ENCODE measurements around the gene HOXA7. TPM values are rescaled to one million over a fixed set of nuclear protein-coding genes. Genes with fewer than 3 reads are reported as not detected.
A peak's percentile ranks its signal among the peaks of the same experiment; 100 is the strongest.

The HOXA7 gene
- total RNA-seq, 1 experiment from 2014 or later = 7.5 TPM

DNA sequence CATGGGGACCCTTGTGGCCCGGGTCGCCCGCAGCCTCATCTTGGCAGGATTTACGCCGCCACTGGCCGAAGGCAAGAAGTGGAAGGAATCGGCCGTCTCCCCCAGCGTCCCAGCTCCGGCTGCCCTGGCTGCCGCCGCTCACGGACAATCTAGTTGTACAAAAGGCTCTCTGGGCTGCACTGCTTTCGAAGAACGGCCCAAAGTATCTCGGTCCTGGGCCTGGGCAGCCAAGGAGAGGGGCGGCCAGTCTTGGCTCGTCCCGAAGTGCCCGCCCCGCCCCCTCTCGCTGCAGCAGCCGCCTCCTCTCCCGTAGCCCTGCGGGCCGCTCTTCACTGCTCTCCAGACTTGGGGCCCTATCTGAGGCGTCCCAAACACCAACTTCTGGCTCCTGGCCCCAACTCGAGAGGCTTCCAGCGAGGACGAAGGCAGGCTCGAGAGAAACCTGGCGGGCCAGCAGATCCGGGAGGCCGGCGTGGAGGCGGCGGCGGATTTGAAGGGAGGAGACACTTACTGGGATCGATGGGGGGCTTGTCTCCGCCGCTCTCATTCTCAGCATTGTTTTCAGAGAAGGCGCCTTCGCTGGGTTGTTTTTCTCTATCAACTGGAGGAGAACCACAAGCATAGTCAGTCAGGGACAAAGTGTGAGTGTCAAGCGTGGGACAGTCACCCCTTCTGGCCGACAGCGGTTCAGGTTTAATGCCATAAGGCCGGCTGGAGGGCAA lies 8.1 kb upstream of the HOXA7 start:
- no peak overlapping the region for H3K9ac ChIP-seq (ENCODE audit: low read length)
- DNase-seq = no peak
- no peaks in the 10 kb centered on the region for H3K27me3 ChIP-seq (ENCODE audit: low read length)
- H3K79me2 ChIP-seq (ENCODE audit: low read length) = no peaks in the 10 kb centered on the region
- H3K36me3 ChIP-seq (ENCODE audit: insufficient read depth, low read length) = no peaks in the 10 kb centered on the region
- peaks cover 18% of the 10 kb centered on the region for H3K4me1 ChIP-seq (ENCODE audit: low read length)
- no peak overlapping the region for H3K4me2 ChIP-seq (ENCODE audit: low read depth, low read length, poor library complexity, severe bottlenecking)
- H2AFZ ChIP-seq (ENCODE audit: low read length) = no peak overlapping the region
- no peaks in the 10 kb centered on the region for H3K9me3 ChIP-seq (ENCODE audit: low read length)
- H4K20me1 ChIP-seq (ENCODE audit: insufficient read depth, low read depth, low read length) = no peaks in the 10 kb centered on the region
- no peaks in the 10 kb centered on the region for H3K9me2 ChIP-seq (replicated peaks; ENCODE audit: insufficient read depth, low read length)
- H3K27ac ChIP-seq (ENCODE audit: low read length) = no peak overlapping the region
- no peak overlapping the region for H3K4me3 ChIP-seq (ENCODE audit: low read length)

DNA sequence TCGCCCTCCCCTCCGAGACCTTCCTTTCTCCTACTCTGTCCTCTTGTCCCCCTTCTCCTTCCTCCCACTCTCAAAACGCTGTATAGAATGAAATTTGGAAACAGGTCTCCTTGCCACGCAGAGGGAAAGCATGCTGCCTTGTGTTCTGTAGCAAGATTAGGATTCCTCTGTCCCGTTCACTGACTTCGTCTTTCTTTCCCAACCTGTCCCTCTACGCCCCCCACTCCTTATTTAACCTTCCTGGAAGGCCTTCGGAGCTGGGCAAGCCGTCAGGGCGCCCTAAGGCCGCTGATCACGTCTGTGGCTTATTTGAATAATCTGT lies 7.5 kb upstream of the HOXA7 start:
- Histone ChIP-seq H3K27ac (ENCODE audit: low read length) (no peak overlapping the region), H3K9me2 (replicated peaks; ENCODE audit: insufficient read depth, low read length) (no peaks in the 10 kb centered on the region), H3K27me3 (ENCODE audit: low read length) (no peaks in the 10 kb centered on the region), H3K36me3 (ENCODE audit: insufficient read depth, low read length) (no peaks in the 10 kb centered on the region), H3K4me2 (ENCODE audit: low read depth, low read length, poor library complexity, severe bottlenecking) (no peak overlapping the region), H2AFZ (ENCODE audit: low read length) (no peak overlapping the region), H3K79me2 (ENCODE audit: low read length) (no peaks in the 10 kb centered on the region), H3K4me3 (ENCODE audit: low read length) (no peak overlapping the region), H3K9me3 (ENCODE audit: low read length) (no peaks in the 10 kb centered on the region), H4K20me1 (ENCODE audit: insufficient read depth, low read depth, low read length) (no peaks in the 10 kb centered on the region), H3K9ac (ENCODE audit: low read length) (no peak overlapping the region), H3K4me1 (ENCODE audit: low read length) (peaks cover 18% of the 10 kb centered on the region)
- no peak for DNase-seq

DNA sequence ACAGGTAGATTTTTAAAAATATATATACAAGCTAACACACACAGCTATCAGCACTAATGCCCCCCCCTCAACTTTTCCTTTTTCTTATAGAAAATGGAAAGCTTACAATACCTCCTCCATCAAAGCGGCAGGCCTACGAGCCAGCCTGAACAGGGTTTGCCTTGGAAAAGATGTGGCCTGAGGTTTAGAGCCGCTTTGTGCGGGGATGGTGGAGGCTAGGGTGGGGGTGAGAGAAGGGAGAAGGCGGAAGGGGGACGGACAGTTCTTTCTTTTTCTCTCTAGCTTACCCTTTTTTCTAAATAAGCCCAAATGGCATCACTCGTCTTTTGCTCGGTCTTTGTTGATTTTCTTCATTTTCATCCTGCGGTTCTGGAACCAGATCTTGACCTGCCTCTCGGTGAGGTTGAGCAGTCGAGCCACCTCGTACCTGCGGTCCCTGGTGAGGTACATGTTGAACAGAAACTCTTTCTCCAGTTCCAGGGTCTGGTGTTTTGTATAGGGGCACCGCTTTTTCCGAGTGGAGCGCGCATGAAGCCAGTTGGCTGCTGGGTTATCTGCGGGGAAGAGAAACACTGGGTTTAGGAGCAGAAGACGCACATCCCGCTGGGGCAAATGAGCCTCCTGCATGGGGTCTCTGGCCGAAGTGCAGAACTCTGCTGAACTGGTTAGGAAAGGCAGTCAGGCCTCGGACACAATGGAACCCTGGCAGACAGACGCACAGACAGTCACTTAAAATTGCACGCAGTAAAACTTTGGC lies 7.0 kb upstream of the HOXA7 start:
- no peaks in the 10 kb centered on the region for H4K20me1 ChIP-seq (ENCODE audit: insufficient read depth, low read depth, low read length)
- no peak overlapping the region for H3K27ac ChIP-seq (ENCODE audit: low read length)
- no peak overlapping the region for H3K4me3 ChIP-seq (ENCODE audit: low read length)
- no peaks in the 10 kb centered on the region for H3K9me3 ChIP-seq (ENCODE audit: low read length)
- H3K4me1 ChIP-seq (ENCODE audit: low read length) = peaks cover 18% of the 10 kb centered on the region
- no peak overlapping the region for H2AFZ ChIP-seq (ENCODE audit: low read length)
- H3K27me3 ChIP-seq (ENCODE audit: low read length) = no peaks in the 10 kb centered on the region
- no peak overlapping the region for H3K4me2 ChIP-seq (ENCODE audit: low read depth, low read length, poor library complexity, severe bottlenecking)
- H3K79me2 ChIP-seq (ENCODE audit: low read length) = no peaks in the 10 kb centered on the region
- H3K9ac ChIP-seq (ENCODE audit: low read length) = no peak overlapping the region
- no peaks in the 10 kb centered on the region for H3K9me2 ChIP-seq (replicated peaks; ENCODE audit: insufficient read depth, low read length)
- no peaks in the 10 kb centered on the region for H3K36me3 ChIP-seq (ENCODE audit: insufficient read depth, low read length)
- no peak for DNase-seq

DNA sequence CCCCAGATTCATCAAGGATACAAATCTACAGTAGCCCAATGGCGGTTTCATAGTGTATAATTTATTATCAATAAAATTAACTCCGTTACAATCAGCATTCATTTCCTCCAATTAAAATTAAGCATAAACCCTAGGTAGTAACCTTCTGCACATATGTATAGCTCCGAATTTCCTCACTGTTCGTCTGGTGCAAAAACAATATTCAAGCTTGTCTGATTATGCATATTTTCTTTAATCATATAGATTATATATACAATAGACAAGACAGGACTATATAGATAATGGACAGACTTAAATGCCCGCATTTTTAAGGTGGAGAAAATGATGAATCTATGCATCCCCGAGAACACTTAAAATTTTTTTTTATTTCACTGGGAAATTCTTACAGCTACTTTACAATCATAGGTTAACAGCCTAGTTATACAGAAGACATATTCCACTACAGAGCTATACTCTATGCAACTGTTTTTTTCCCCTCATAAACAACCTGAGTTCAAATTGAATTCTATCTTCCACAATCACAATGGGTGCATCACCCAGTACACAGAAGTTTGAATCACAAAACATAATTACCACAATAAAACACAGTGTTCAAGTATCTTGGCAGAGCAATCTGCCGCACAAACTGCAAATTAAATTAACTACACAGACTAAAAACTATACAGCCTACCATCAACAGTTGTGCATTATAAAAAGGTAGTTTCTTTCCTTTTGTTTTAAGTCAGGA lies 6.2 kb upstream of the HOXA7 start:
- H3K9me3 ChIP-seq (ENCODE audit: low read length) = no peaks in the 10 kb centered on the region

DNA sequence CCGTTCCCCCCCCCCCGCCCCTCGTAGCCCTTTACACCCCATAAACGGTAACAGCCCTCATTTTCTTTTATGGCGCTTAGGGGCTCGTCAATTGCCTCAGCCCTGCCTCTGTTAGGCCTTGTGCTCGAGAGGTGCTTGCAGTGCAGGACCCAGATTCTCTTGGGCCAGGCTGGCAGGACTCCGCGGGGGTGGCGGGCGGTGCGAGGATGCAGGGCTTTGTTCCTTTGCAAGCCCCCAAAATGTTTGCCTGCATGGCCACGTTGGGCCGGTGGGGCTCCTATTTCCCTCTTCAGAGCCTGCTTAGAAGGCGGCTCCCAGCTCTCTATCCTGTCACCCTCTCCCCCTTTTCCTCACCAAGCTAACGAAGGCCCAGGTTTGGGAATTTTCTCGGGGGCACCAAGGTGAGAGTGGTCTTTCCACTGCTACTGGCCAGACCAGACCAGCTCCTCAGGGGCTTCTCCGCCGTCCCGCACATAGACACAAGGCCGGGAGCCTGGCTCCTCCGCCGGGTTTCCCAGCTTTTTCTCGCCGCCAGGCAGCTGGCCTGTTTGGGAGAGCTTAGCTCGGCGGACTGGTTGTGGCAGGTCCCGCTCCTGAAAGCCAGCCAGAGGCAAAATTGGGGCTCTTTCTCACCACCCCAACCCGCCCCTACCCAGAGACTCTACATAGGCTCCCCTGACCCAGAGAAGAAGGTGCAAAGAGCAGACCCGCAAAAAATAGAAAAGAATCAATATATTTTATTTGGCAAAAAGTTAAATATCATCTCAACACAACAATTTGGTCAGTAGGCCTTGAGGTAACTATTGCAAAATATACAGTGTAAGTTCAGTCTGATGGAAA lies 5.5 kb upstream of the HOXA7 start:
- Histone ChIP-seq H3K4me3 (ENCODE audit: low read length) (peak overlapping the region; percentile 85), H3K27me3 (ENCODE audit: low read length) (no peaks in the 10 kb centered on the region), H3K79me2 (ENCODE audit: low read length) (no peaks in the 10 kb centered on the region), H3K4me1 (ENCODE audit: low read length) (peaks cover 22% of the 10 kb centered on the region), H4K20me1 (ENCODE audit: insufficient read depth, low read depth, low read length) (no peaks in the 10 kb centered on the region), H3K4me2 (ENCODE audit: low read depth, low read length, poor library complexity, severe bottlenecking) (peak overlapping the region; percentile 100), H2AFZ (ENCODE audit: low read length) (peak overlapping the region; percentile 100), H3K9ac (ENCODE audit: low read length) (peak overlapping the region; percentile 74), H3K27ac (ENCODE audit: low read length) (no peak overlapping the region), H3K36me3 (ENCODE audit: insufficient read depth, low read length) (no peaks in the 10 kb centered on the region), H3K9me3 (ENCODE audit: low read length) (no peaks in the 10 kb centered on the region), H3K9me2 (replicated peaks; ENCODE audit: insufficient read depth, low read length) (no peaks in the 10 kb centered on the region)
- peak; percentile 47 for DNase-seq

More for the DNA sequence above, 6.2 kb upstream of the HOXA7 start:
- Histone ChIP-seq H2AFZ (ENCODE audit: low read length) (no peak overlapping the region), H3K27me3 (ENCODE audit: low read length) (no peaks in the 10 kb centered on the region), H4K20me1 (ENCODE audit: insufficient read depth, low read depth, low read length) (no peaks in the 10 kb centered on the region), H3K4me1 (ENCODE audit: low read length) (peaks cover 18% of the 10 kb centered on the region), H3K9ac (ENCODE audit: low read length) (no peak overlapping the region), H3K36me3 (ENCODE audit: insufficient read depth, low read length) (no peaks in the 10 kb centered on the region), H3K9me2 (replicated peaks; ENCODE audit: insufficient read depth, low read length) (no peaks in the 10 kb centered on the region), H3K4me2 (ENCODE audit: low read depth, low read length, poor library complexity, severe bottlenecking) (no peak overlapping the region), H3K27ac (ENCODE audit: low read length) (no peak overlapping the region), H3K4me3 (ENCODE audit: low read length) (no peak overlapping the region), H3K79me2 (ENCODE audit: low read length) (no peaks in the 10 kb centered on the region)
- no peak for DNase-seq

DNA sequence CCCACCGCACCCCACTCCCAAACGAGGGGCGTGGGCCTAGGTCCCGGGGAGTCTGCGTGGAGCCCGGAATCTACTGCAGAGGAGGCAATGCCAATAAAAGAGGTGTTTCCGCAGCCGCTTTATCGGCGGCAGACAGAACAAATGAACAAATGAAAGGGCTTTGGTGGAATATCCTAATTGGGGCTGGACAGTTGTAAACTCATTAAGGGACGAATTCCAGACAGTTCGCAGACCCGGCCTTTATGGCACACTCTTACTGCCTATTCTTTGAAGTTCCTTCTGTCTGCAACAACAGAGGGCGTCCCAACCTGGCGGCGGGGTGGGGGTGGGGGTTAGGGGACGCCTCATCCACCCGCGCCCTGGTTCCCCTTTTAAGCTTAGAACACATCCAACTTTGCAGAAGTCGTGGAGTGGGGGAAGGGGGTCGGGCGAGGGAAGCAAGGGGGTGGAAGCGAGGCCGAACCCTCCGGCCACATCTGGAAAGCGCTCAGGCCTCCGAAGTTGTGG lies 4.8 kb upstream of the HOXA7 start:
- H3K4me3 ChIP-seq (ENCODE audit: low read length) = peak overlapping the region; percentile 85
- no peaks in the 10 kb centered on the region for H4K20me1 ChIP-seq (ENCODE audit: insufficient read depth, low read depth, low read length)
- peaks cover 27% of the 10 kb centered on the region for H3K4me1 ChIP-seq (ENCODE audit: low read length)
- no peaks in the 10 kb centered on the region for H3K36me3 ChIP-seq (ENCODE audit: insufficient read depth, low read length)
- H3K27me3 ChIP-seq (ENCODE audit: low read length) = no peaks in the 10 kb centered on the region
- H3K9me3 ChIP-seq (ENCODE audit: low read length) = no peaks in the 10 kb centered on the region
- no peaks in the 10 kb centered on the region for H3K79me2 ChIP-seq (ENCODE audit: low read length)
- peak overlapping the region; percentile 100 for H3K4me2 ChIP-seq (ENCODE audit: low read depth, low read length, poor library complexity, severe bottlenecking)
- H3K27ac ChIP-seq (ENCODE audit: low read length) = no peak overlapping the region
- peak; percentile 83 for DNase-seq
- H3K9me2 ChIP-seq (replicated peaks; ENCODE audit: insufficient read depth, low read length) = no peaks in the 10 kb centered on the region
- H2AFZ ChIP-seq (ENCODE audit: low read length) = peak overlapping the region; percentile 100
- peak overlapping the region; percentile 74 for H3K9ac ChIP-seq (ENCODE audit: low read length)

DNA sequence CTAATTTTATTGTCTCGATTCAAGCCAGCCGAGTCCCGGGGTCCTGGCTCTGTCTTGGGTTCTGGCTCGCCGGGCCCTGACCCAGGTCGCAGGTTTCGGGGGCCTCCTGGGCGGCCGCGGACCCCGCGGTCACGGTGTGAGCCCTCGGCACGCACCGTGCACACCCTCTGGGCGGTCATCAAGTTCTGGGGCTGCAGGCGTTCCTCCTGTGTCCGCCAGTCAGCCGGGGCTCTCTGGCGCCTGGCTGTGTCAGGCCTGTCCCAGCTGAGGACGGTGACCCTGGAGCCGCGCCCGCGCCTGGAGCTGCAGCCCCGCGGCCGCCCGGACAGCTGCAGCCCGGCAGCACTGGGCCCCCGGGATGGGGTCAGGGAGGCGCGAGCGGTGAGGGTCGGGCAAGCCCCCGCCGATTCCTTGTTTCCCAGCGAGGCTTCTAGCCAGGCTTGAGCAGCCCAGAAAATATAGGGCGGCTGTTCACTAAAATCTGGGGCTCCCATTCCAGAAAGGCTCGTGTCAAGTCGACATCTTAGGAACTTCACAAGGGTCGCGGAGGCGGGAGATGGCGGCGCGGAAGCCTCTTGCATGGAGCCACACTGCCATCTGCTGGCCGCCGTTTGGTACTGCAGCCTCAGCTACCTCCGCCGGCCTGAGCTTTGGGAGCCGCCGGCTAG lies 4.2 kb upstream of the HOXA7 start:
- Histone ChIP-seq H3K4me2 (ENCODE audit: low read depth, low read length, poor library complexity, severe bottlenecking) (peak overlapping the region; percentile 100), H3K4me3 (ENCODE audit: low read length) (peak overlapping the region; percentile 85), H2AFZ (ENCODE audit: low read length) (peak overlapping the region; percentile 100), H3K9me3 (ENCODE audit: low read length) (no peaks in the 10 kb centered on the region), H4K20me1 (ENCODE audit: insufficient read depth, low read depth, low read length) (no peaks in the 10 kb centered on the region), H3K27ac (ENCODE audit: low read length) (no peak overlapping the region), H3K9ac (ENCODE audit: low read length) (peak overlapping the region; percentile 74), H3K4me1 (ENCODE audit: low read length) (peaks cover 33% of the 10 kb centered on the region), H3K79me2 (ENCODE audit: low read length) (no peaks in the 10 kb centered on the region), H3K36me3 (ENCODE audit: insufficient read depth, low read length) (no peaks in the 10 kb centered on the region), H3K27me3 (ENCODE audit: low read length) (no peaks in the 10 kb centered on the region), H3K9me2 (replicated peaks; ENCODE audit: insufficient read depth, low read length) (no peaks in the 10 kb centered on the region)
- DNase-seq = peak; percentile 95
